Fibroblast of pulmonary artery (primary cell): ENCODE data around the gene NT5M.
A peak's percentile ranks its signal among the peaks of the same experiment; 100 is the strongest.

ENCODE experiments used
- DNase-seq: peaks from one replicate; pipeline ENCODE4 v3.0.0-alpha.2; 2010; ENCODE audit warnings: low read depth
- H3K4me3 ChIP-seq: replicated peaks from 2 replicates; pipeline ENCODE4 v1.5.1; 2011; ENCODE audit warnings: low read depth, mild to moderate bottlenecking, control low read depth, low read length, moderate library complexity
- CTCF ChIP-seq: IDR thresholded peaks from 2 replicates; pipeline ENCODE4 v1.5.1; 2011; ENCODE audit warnings: mild to moderate bottlenecking, control low read depth, low read length, inconsistent platforms; ENCODE audit errors: missing control alignments

NT5M gene

GRCh38 chr17:17356149-17356930 lies 53.2 kb downstream of the NT5M start:
- no peak for TF ChIP-seq CTCF
- peak; percentile 91 for DNase-seq
- H3K4me3 ChIP-seq: no peak overlapping the region

- no peak for DNase-seq
- H3K4me3 ChIP-seq: no peak overlapping the region
- no peak for TF ChIP-seq CTCF
These were observed 53.7 kb downstream of the NT5M start for GRCh38 chr17:17356931-17357270.

GRCh38 chr17:17358060-17358751 lies 55.0 kb downstream of the NT5M start:
- DNase-seq: no peak
- no peak for TF ChIP-seq CTCF
- H3K4me3 ChIP-seq: no peak overlapping the region

GRCh38 chr17:17358866-17359265 lies 55.7 kb downstream of the NT5M start:
- TF ChIP-seq CTCF: no peak
- DNase-seq: peak; percentile 45
- no peak overlapping the region for H3K4me3 ChIP-seq

- no peak for DNase-seq
- TF ChIP-seq CTCF: no peak
- H3K4me3 ChIP-seq: no peak overlapping the region
These were observed 56.1 kb downstream of the NT5M start for GRCh38 chr17:17359271-17359670.

GRCh38 chr17:17360087-17360730 lies 57.0 kb downstream of the NT5M start:
- TF ChIP-seq CTCF: no peak
- no peak for DNase-seq
- H3K4me3 ChIP-seq: no peak overlapping the region
